ENCODE results near the gene STAG1. TPM values are rescaled to one million over a fixed set of nuclear protein-coding genes. Genes with fewer than 3 reads are reported as not detected.

STAG1 gene
- total RNA-seq, 2 donors from 2014 or later: 38.2 to 43.5 TPM

- no peak overlapping the region for H3K9ac ChIP-seq (ENCODE audit: low read depth in 2 of 2, low read length in 2 of 2)
- H3K4me3 ChIP-seq: no peak overlapping the region
- no peak overlapping the region for H3K27ac ChIP-seq
- H3K36me3 ChIP-seq: no peaks in the 10 kb centered on the region
- intact Hi-C loops (cut with DNase I): loop anchor here (2.0 kb wide), 1 partner anchor 441 kb away; the partner anchor contains the start of gene STAG1
- DNase-seq: no peak
- H3K27me3 ChIP-seq: no peaks in the 10 kb centered on the region
- no peaks in the 10 kb centered on the region for H3K4me1 ChIP-seq
- TF ChIP-seq CTCF (IDR thresholded peaks at IDR 0.05): no peak
- H3K9me3 ChIP-seq: no peaks in the 10 kb centered on the region
Observed at GRCh38 chr3:136311968-136312367, 440.2 kb downstream of the STAG1 start.

- Histone ChIP-seq H3K9ac (ENCODE audit: low read depth in 2 of 2, low read length in 2 of 2) (no peak overlapping the region), H3K4me1 (no peaks in the 10 kb centered on the region), H3K4me3 (no peak overlapping the region), H3K27me3 (no peaks in the 10 kb centered on the region), H3K9me3 (no peaks in the 10 kb centered on the region), H3K36me3 (no peaks in the 10 kb centered on the region), H3K27ac (no peak overlapping the region)
- intact Hi-C loops (cut with DNase I): loop anchor here (2.0 kb wide), 1 partner anchor 442 kb away; the partner anchor contains the start of gene STAG1
- TF ChIP-seq CTCF (IDR thresholded peaks at IDR 0.05): no peak
- DNase-seq: no peak
Observed at GRCh38 chr3:136311261-136311660, 440.9 kb downstream of the STAG1 start.

GRCh38 chr3:136305879-136306278 lies 446.3 kb downstream of the STAG1 start:
- Histone ChIP-seq H3K4me1 (no peaks in the 10 kb centered on the region), H3K27ac (no peak overlapping the region), H3K9ac (ENCODE audit: low read depth in 2 of 2, low read length in 2 of 2) (no peak overlapping the region), H3K4me3 (no peak overlapping the region), H3K36me3 (no peaks in the 10 kb centered on the region), H3K9me3 (no peaks in the 10 kb centered on the region), H3K27me3 (no peaks in the 10 kb centered on the region)
- no peak for DNase-seq
- peak; percentile 33 for TF ChIP-seq CTCF (IDR thresholded peaks at IDR 0.05)
- intact Hi-C loops (cut with DNase I): loop anchor here (10.0 kb wide), 2 partner anchors 709 to 1771 kb away; no protein-coding TSS in a partner anchor

DNA sequence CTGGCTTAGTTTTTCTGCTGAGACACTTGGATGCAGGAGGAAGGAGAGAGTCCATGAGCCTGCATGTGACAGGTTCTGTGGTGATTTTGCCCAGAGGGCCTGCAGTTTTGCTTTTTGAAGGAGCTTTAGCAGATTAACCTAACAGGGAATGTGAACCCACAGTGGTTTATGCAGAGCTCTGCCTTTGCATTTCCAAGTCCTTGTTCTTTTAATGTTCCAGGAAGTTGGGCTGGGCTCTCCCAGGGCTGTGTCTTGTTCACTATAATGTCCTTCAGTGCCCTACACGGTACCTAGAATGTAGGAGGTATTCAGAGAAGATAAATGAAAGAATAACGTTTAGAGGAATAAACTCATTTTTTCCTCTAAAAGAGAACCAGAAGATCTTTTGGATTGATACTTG lies 451.7 kb downstream of the STAG1 start:
- no peak overlapping the region for H3K9ac ChIP-seq (ENCODE audit: low read depth in 2 of 2, low read length in 2 of 2)
- H3K36me3 ChIP-seq: no peaks in the 10 kb centered on the region
- H3K4me1 ChIP-seq: no peaks in the 10 kb centered on the region
- H3K27ac ChIP-seq: no peak overlapping the region
- H3K4me3 ChIP-seq: no peak overlapping the region
- no peak for TF ChIP-seq CTCF (IDR thresholded peaks at IDR 0.05)
- no peak for DNase-seq
- H3K27me3 ChIP-seq: no peaks in the 10 kb centered on the region
- no peaks in the 10 kb centered on the region for H3K9me3 ChIP-seq
- intact Hi-C loops (cut with DNase I): loop anchor here (10.0 kb wide), 2 partner anchors 714 to 1766 kb away; no protein-coding TSS in a partner anchor

DNA sequence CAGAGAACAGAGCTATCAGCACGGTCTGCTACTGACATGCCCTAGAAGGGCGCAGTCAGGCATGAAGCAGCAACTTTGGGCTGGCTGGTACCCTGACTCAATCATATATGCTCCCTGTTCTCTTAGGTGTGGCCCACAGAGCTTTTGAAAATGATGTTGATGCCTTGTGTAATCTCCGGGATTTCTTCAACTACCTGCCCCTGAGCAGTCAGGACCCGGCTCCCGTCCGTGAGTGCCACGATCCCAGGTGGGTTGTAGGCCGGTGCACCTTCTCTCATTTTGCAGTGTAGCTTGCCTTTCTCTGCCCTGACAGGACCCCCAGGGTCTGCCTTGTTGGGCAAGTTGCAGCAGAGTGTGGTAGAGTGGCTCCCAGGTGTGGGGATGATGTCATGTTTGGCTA lies 454.4 kb downstream of the STAG1 start:
- Histone ChIP-seq H3K4me3 (no peak overlapping the region), H3K27ac (no peak overlapping the region), H3K9me3 (no peaks in the 10 kb centered on the region), H3K27me3 (no peaks in the 10 kb centered on the region), H3K4me1 (no peaks in the 10 kb centered on the region), H3K9ac (ENCODE audit: low read depth in 2 of 2, low read length in 2 of 2) (no peak overlapping the region), H3K36me3 (no peaks in the 10 kb centered on the region)
- DNase-seq: no peak
- intact Hi-C loops (cut with DNase I): no loop called here
- TF ChIP-seq CTCF (IDR thresholded peaks at IDR 0.05): no peak
